Memory B cell (primary cell): ENCODE data around the gene PDAP1.
"Not testable (repeated sequence)": the region's sequence is repeated elsewhere in the genome, so short reads cannot be mapped to it uniquely, and the experiment has no call there.

Experiments used
- ATAC-seq: fragments of 150-1000 bp; cut with Tn5 transposase; 2 replicates; pipeline ENCODE4 v1.10.0; 2021; ENCODE audit warnings: low read depth, mild to moderate bottlenecking, moderate library complexity
- DNase-seq, 2 donors: peaks; one replicate each; pipeline ENCODE4 v3.0.0; 2022; ENCODE audit warnings: low spot score in 2 of 2
- H3K27ac Mint-ChIP-seq: one replicate; pipeline ENCODE4 v1.8.0; 2022; ENCODE audit warnings: mild to moderate bottlenecking, moderate library complexity, mixed read lengths
- H3K27me3 Mint-ChIP-seq: one replicate; pipeline ENCODE4 v1.8.0; 2022; ENCODE audit warnings: mixed read lengths
- H3K36me3 Mint-ChIP-seq: one replicate; pipeline ENCODE4 v1.8.0; 2022; ENCODE audit warnings: mild to moderate bottlenecking, mixed read lengths
- H3K4me1 Mint-ChIP-seq: one replicate; pipeline ENCODE4 v1.8.0; 2022; ENCODE audit warnings: mixed read lengths
- H3K4me3 Mint-ChIP-seq: one replicate; pipeline ENCODE4 v1.8.0; 2022; ENCODE audit warnings: mild to moderate bottlenecking, moderate library complexity, mixed read lengths
- H3K9me3 Mint-ChIP-seq: one replicate; pipeline ENCODE4 v1.8.0; 2022; ENCODE audit warnings: mixed read lengths

Gene PDAP1

DNA sequence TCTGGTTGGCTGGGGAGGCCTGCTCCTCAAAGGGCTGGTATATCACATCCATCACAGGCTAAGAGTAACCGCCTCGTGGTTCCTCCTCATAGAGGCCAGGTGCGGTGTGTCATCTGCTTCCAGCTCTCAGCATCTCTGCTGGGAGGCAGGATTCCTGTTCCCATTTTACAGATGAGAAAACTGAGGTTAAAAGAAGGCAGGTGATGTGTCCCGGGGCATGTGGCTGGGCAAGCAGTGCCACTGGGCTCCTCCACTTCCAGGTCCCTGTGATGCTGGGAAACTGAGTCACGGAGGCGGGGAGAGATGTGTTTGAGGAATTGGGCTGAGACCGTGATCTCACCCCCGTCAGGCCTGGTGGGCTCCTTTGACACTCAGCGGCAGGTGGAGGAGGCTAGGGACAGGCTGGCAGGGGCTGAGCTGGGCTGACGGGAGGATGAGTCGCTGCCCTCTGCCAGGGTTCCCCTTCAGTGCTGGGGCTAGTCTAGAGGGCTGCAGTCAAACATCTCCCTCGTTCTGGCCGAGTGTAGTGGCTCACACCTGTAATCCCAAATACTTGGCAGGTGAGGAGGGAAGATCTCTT, 24.5 kb downstream of the PDAP1 start:
- no peak for DNase-seq
- peaks cover 14% of the 10 kb centered on the region for H3K36me3 Mint-ChIP-seq
- H3K4me3 Mint-ChIP-seq, result no peak overlapping the region
- peaks cover 30% of the 10 kb centered on the region for H3K4me1 Mint-ChIP-seq
- H3K27ac Mint-ChIP-seq, result peak overlapping the region; percentile 24
- no peaks in the 10 kb centered on the region for H3K9me3 Mint-ChIP-seq
- ATAC-seq, result no peak
- no peaks in the 10 kb centered on the region for H3K27me3 Mint-ChIP-seq

DNA sequence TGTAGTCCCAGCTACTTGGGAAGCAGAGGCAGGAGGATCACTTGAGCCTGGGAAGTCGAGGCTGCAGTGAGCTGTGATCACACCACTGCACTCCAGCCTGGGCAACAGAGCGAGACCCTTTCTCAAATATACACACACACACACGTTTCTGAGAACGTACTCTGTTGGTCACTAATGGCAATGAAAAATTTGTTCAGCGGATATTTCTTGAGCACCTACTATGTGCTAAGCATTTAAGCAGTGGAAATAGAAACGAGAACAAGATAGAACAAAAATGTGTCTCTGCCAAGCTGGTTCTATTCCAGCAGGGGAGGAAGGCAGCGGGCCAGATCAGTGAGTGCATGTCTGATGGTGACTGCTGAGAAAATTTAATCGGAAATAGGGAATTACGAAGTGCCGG, 25.2 kb downstream of the PDAP1 start:
- peaks cover 30% of the 10 kb centered on the region for H3K4me1 Mint-ChIP-seq
- peak overlapping the region; percentile 39 for H3K4me3 Mint-ChIP-seq
- no peaks in the 10 kb centered on the region for H3K9me3 Mint-ChIP-seq
- DNase-seq (no peak), ATAC-seq (no peak)
- H3K27ac Mint-ChIP-seq, result peak overlapping the region; percentile 83
- H3K27me3 Mint-ChIP-seq, result no peaks in the 10 kb centered on the region
- H3K36me3 Mint-ChIP-seq, result peaks cover 13% of the 10 kb centered on the region

DNA sequence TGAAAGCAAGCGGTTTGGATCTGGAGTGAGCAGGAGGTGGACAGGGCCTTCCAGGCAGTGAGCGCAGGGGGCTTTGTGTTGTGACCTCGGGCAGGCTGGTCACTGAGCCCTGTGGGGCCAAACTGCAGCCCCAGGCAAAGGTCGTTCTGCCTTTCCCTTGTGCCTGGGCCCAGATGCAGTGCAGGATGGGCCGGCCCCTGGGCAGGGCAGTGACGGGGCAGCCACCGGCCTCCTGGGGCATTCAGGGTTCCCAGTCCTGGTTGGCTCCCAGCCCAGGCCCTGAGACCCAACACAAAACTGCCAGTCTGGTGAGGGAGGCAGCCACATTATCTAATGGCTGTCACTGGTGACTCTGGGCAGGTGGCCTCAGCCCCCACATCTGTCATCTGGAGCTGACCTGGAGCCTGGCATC, 26.7 kb downstream of the PDAP1 start:
- Mint-ChIP-seq H3K4me1 (peaks cover 35% of the 10 kb centered on the region), H3K27me3 (no peaks in the 10 kb centered on the region), H3K27ac (peak overlapping the region; percentile 92), H3K36me3 (peaks cover 15% of the 10 kb centered on the region), H3K4me3 (peak overlapping the region; percentile 80), H3K9me3 (peaks cover 1% of the 10 kb centered on the region)
- ATAC-seq, result no peak
- no peak for DNase-seq

- peak; percentile 69 to 75 for DNase-seq
- H3K36me3 Mint-ChIP-seq, result peaks cover 15% of the 10 kb centered on the region
- peak; percentile 79 for ATAC-seq
Measured at GRCh38 chr7:99380823-99381663, 27.4 kb downstream of the PDAP1 start.

GRCh38 chr7:99380032-99380822, 28.2 kb downstream of the PDAP1 start:
- peaks cover 1% of the 10 kb centered on the region for H3K9me3 Mint-ChIP-seq
- ATAC-seq (peak; percentile 41), DNase-seq (peak; percentile 39 to 55)
- peaks cover 15% of the 10 kb centered on the region for H3K36me3 Mint-ChIP-seq
- H3K27me3 Mint-ChIP-seq, result no peaks in the 10 kb centered on the region
- H3K4me3 Mint-ChIP-seq, result peak overlapping the region; percentile 80
- peak overlapping the region; percentile 92 for H3K27ac Mint-ChIP-seq
- peaks cover 36% of the 10 kb centered on the region for H3K4me1 Mint-ChIP-seq

More at GRCh38 chr7:99380823-99381663, 27.4 kb downstream of the PDAP1 start:
- H3K27me3 Mint-ChIP-seq, result no peaks in the 10 kb centered on the region
- peaks cover 36% of the 10 kb centered on the region for H3K4me1 Mint-ChIP-seq
- H3K27ac Mint-ChIP-seq, result peak overlapping the region; percentile 92
- peak overlapping the region; percentile 80 for H3K4me3 Mint-ChIP-seq
- peaks cover 1% of the 10 kb centered on the region for H3K9me3 Mint-ChIP-seq

- H3K27me3 Mint-ChIP-seq, DNase-seq, ATAC-seq, H3K9me3 Mint-ChIP-seq: not testable (repeated sequence)
- Mint-ChIP-seq H3K4me3 (peak overlapping the region; percentile 80), H3K36me3 (peaks cover 15% of the 10 kb centered on the region), H3K27ac (peak overlapping the region; percentile 92), H3K4me1 (peaks cover 36% of the 10 kb centered on the region)
Measured at GRCh38 chr7:99379693-99380031, 28.7 kb downstream of the PDAP1 start.

DNA sequence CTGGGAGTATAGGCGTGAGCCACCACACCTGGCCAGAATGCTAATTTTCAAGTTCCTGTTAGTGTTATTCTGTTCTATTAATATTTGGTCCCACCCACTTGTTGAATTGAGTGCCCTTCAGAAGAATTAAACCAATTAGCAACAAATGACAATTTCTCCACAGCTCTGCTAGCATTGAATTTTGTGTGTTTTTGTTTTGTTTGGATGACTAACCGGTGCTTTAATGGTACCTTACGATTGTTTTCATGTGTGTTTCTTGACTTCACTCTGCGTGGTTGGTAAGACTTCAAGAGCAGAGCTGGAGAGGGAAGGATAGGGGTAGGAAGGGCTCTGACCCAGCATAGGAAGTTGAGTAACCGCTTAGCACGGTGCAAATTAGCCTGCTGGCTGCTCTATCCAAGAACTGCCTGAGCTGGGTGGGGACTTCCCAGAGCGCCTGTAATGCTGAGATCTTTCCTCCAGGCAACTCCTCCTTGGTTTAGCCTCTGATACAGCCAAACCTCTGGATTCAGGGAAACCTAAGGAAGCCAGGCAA, 29.3 kb downstream of the PDAP1 start:
- ATAC-seq, result peak; percentile 13
- Mint-ChIP-seq H3K27me3 (no peaks in the 10 kb centered on the region), H3K4me3 (peak overlapping the region; percentile 80), H3K27ac (peak overlapping the region; percentile 92), H3K9me3 (peaks cover 1% of the 10 kb centered on the region), H3K36me3 (peaks cover 15% of the 10 kb centered on the region), H3K4me1 (peaks cover 33% of the 10 kb centered on the region)
- DNase-seq, result peak in 1 of 2 donors; percentile 33

DNA sequence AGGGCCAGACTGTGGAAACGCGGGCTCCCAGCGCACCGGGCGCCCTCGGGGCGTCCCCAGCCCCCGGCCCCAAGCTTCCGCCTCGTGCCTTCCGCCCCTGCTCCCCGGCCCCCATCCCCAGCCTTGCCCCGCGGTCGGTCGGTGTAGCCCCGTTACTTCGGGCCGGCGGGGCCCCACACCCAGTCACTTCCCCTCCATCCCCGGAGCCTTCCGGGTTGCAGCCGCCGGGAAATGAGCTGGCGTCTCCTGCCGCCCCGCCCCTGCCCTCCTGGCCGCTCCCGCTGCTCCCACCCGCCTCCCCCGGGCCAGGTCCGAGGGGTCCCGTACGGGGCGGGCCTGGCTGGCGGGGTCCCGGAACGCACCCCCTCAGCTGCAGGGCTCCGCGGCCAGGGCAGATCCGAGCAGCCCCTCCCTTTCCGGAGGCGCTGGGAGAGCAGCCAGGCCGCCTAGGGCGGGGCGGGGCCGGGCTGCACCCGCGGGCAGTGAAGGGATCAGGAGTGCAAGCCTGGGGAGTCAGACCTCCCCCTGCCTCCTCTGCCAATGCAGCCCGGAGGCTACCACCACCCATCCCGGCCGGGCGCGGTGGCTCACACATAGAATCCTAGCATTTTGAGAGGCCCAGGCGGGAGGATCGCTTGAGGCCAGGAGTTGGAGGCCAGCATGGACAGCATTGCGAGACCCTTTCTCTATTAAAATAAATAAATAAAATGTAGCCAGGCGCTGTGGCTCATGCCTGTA, 33.2 kb downstream of the PDAP1 start:
- peak; percentile 42 to 71 for DNase-seq
- Mint-ChIP-seq H3K27ac (peak overlapping the region; percentile 72), H3K36me3 (peaks cover 12% of the 10 kb centered on the region), H3K4me3 (peak overlapping the region; percentile 86), H3K4me1 (peaks cover 16% of the 10 kb centered on the region), H3K27me3 (no peaks in the 10 kb centered on the region), H3K9me3 (peaks cover 1% of the 10 kb centered on the region)
- peak; percentile 38 for ATAC-seq

DNA sequence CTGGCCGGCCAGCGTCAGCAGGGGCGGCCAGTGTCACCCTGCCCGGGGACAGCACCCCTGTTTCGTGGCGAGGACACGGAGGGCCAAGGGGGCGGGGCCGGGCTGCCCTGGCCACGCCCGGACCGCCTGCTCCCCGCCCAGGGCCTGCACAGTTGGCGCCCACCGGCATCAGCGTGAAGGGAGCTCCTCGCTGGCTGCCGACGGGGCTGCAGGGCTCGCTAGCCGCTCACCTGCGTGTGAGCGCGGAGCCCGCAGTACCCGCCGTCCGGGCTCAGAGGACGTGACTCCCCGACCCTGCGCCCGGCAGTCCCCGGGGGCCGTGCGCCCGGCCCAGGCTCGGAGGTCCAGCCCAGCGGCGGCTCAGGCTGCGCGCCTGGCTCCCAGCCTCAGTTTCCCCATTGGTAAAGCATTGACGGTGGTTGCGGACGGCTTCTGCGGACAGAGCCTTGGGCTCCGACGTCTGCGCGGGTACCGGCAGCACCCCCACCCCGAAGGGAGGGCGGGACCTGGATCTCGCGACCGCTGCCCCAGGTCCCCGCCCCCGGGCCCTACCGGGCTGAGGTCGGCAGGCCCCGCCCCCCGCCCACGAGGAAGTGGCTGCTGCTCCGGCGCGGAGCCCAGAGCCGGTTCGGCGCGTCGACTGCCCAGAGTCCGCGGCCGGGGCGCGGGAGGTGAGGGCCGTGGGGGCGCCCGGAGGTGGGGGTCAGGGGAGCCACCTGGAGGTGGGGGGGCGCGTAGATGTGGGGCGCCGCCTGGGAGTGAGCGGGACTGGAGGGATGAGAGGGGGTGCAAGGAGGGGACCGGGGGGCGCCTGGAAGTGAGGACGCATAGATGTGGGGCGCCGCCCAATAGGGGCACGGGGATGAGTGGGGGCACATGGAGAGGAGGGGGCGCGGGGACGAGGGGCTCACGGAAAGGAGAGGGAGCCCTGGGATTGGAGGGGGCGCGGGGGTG, 34.0 kb downstream of the PDAP1 start, which contains the start of gene ARPC1B:
Gene ARPC1B (plus strand): TSS at position 620 of the 954 bp plus-strand sequence. CDS start 10,985 bp downstream, outside the sequence.
- Mint-ChIP-seq H3K27ac (peak within 1 kb of the TSS; percentile 72), H3K9me3 (peaks cover 1% of the 10 kb centered on the region), H3K36me3 (peaks cover 12% of the 10 kb centered on the region), H3K4me1 (peaks cover 11% of the 10 kb centered on the region), H3K4me3 (peak within 1 kb of the TSS; percentile 86), H3K27me3 (no peaks in the 10 kb centered on the region)
- DNase-seq (peak; percentile 69 to 74), ATAC-seq (peak; percentile 73)

GRCh38 chr7:99373091-99374066, 35.0 kb downstream of the PDAP1 start:
- no peaks in the 10 kb centered on the region for H3K27me3 Mint-ChIP-seq
- peak overlapping the region; percentile 70 for H3K27ac Mint-ChIP-seq
- H3K4me3 Mint-ChIP-seq, result peak overlapping the region; percentile 79
- H3K4me1 Mint-ChIP-seq, result peaks cover 6% of the 10 kb centered on the region
- H3K9me3 Mint-ChIP-seq, result peaks cover 1% of the 10 kb centered on the region
- DNase-seq, result no peak
- no peak for ATAC-seq
- peaks cover 7% of the 10 kb centered on the region for H3K36me3 Mint-ChIP-seq

DNA sequence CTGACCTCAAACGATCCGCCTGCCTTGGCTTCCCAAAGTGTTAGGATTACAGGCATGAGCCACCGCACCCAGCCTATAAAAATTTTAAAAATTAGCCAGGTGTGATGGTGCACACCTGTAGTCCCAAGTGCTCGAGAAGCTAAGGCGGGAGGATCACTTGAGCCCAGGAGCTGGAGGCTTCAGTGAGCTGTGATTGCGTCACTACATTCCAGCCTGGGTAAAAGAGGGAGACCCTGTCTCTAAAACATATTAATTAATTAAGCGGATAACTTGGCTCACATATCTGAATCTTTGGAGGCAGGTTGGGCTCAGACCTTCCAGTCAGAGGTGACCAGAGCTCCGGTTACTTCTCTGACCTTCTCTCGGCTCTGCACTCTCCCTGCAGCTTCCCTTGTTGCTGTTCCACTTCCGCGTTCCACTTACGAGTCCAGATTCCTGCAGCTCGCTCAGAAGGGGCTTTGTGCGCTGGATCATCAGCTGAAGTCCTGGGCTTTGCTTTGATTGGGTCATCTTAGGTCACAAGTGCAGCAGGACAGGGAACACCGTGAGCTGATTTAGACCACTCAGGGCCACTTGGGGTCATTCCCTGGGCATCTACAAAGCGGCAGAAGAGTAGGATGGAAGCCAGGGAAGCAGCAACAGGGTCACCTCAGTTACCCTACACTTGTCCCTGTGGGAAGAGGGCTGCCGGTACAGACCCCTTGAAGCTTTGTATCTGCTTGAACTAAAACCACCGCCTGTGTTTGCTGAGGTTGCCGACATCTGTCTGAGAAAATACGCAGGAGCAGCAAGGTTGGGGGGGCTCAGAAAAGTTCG, 35.9 kb downstream of the PDAP1 start:
- no peak for ATAC-seq
- no peaks in the 10 kb centered on the region for H3K27me3 Mint-ChIP-seq
- H3K9me3 Mint-ChIP-seq, result peaks cover under 1% of the 10 kb centered on the region
- no peak for DNase-seq
- peaks cover 4% of the 10 kb centered on the region for H3K4me1 Mint-ChIP-seq
- H3K4me3 Mint-ChIP-seq, result peak overlapping the region; percentile 79
- peaks cover 3% of the 10 kb centered on the region for H3K36me3 Mint-ChIP-seq
- H3K27ac Mint-ChIP-seq, result no peak overlapping the region
